MV-4-11 (cell line): Measurements from ENCODE around the gene DDC.
"Not testable (repeated sequence)": the region's sequence is repeated elsewhere in the genome, so short reads cannot be mapped to it uniquely, and the experiment has no call there.

Source experiments
- DNase-seq: peaks from one replicate; lab custom pipeline; 2025; lab: John Stamatoyannopoulos, UW

Gene DDC

DNA sequence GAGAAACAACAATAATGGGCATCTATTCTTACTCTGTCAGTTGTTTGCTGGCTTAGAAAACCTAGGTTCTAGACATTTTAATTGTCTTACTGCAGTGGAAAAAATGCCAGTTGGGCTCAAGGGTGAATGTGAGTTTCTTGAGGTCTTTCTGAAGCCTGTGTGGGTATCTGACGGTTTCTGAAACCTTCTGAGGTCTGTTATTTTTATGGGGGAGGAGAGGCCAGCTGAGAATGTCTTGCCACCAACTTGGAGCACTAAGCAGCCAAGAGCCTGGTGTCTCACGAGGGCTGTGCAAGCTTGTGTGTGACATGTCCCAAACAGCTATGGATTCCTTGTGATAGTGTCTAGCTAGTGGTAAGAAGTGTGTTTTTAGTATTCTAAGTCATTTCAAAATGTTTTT lies 24.2 kb upstream of the DDC start:
- DNase-seq, result no peak

DNA sequence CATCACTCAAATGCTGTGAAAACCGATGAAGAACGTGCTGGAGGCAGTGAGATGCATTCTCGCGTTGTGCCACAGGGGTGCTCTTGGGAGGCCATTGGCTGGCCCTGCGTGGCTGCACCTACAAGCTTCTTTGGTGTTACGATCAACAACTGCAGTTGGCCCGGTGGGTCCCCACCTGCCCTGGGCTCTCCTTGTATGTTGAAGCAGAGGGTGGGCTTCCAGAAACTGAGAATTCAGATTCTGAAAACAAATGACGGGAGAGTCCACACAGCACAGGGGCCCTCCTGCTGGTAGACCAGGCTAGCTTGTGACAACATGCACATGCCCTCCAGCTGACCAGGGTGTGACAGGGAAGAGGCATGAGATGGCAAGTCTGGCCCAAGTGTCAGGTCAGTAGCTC lies 23.7 kb upstream of the DDC start:
- no peak for DNase-seq

DNA sequence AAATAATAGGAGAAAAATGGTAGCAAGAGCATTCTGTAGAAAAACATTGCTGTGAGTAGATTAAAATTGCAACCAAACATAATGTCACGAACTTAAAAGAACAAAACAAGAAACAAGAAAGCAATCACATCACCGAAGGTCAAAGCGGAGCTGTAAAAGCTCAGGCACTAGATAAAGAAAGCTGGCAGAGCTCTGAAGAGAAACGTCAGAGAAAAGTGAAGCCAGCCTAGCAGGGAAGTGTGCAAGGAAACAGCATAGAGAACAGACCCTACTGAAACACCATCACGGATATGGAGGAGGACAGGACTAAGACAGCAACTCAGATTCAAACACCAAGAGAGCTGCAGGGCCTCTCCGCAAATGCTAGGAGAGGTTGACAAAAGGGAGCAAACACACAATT lies 22.5 kb upstream of the DDC start:
- DNase-seq, result no peak

DNA sequence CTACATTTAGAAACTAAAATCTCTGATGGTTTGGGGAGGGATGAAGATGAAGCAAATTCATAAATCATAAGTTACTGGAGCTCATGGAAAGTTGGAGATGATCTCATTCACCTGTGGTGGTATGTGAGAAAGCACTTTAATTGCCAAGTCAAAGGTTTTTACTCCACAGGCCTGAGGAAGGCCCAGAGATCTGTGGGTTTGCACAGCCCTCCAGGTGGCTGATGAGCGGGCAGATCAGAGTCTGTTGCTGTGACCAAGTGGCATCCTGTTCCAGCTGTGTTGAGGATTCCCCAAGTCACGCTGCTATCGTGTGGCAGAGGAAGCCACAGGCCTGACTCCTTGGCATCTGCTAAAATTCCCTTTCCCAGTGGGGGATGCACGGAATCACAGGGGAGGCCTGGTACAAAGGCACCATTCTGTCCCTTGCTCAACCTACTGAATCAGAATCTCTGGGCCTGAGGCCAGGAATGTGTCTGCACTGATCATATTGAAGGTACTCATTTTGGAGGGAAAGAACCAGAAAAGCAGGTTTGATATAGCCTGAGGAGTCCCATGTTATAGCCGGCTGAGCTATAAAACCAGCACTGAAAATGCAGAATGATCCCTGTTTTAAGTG lies 19.7 kb upstream of the DDC start:
- no peak for DNase-seq

DNA sequence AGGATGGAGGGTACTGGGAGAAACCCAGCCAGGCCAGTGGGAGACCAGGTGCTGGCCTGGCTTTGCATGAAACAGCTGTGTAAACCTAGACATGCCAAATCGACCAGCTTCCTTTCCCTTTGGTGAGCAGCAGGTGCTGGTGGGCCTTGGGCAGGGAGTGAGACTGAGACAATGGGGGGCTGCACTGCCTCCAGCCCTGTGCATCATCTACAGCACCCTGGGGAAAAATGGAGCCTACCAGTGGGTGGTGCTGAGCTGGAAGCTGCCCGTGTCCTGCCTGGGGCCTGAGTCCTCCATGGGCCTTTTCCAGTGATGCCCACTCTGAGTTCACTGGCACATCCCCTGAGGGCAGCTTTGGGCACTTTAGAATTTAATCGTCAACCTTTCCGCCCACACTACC lies 19.2 kb upstream of the DDC start:
- DNase-seq, result no peak

DNA sequence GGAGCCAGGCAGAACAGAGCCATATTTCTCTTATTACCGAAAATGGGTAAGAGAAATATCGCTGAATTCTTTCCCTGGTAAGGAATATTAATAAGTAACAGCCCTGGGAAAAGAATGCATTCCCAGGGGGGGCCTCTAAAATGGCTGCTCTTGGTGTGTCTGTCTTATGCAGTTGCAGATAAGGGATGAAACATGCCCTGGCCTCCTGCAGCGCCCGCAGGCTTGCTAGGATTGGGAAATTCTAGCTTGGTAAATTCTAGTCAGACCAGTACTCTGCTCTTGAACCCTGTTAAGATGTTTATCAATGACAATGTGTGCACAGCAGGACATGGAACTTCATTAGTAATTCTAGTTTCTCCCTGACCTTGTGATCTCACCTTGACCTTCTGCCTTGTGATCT lies 18.1 kb upstream of the DDC start:
- DNase-seq, result not testable (repeated sequence)

DNA sequence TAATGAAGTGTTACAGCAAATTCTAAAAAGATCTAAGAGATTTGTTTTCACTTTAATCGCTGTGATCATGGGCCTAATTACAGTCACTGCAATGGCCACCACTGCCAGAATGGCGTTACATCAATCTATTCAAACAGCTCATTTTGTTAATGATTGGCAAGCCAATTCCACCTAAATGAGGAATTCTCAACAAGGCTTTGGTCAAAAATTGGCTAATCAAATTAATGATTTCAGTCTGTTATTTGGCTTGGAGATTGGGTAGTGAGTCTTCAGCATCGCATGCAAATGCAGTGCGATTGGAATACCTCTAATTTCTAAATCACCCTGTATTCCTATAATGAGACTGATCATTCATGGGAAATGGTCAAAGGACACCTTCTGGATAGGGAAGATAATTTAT lies 17.1 kb upstream of the DDC start:
- not testable (repeated sequence) for DNase-seq

DNA sequence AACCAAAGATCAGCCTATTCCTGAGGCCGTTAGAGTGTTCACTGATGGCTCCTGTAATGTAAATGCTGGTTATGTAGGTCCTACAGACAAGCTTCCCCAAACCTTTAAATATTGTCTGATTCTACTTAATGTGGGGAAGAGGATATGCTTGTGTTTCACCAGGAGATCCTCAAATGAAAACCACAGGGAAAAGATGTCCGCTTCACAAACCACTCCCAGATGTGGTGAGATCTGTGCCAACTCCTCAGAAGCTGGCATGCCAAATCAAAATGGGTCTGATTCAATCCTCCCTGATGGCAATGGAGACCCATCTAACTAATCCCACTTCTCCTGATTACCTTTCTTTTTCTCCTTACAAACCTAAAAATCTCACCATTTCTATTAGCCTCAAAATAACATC lies 15.5 kb upstream of the DDC start:
- not testable (repeated sequence) for DNase-seq

DNA sequence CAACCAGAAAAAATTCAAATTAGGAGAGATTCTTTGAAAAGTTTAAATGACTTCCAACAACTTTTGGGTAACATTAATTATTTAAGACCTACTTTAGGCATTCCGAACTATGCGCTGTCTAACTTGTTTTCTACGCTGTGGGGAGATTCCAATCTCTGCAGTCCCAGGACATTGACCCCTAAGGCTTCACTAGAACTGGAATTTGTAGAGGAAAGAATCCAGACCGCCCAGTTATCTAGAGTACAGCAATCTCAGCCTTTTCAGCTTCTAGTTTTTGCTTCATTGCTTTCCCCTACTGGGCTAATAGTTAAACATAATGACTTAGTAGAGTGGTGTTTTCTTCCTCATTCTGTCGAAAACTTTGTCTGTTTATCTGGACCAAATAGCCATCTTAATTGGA lies 14.9 kb upstream of the DDC start:
- DNase-seq, result no peak

DNA sequence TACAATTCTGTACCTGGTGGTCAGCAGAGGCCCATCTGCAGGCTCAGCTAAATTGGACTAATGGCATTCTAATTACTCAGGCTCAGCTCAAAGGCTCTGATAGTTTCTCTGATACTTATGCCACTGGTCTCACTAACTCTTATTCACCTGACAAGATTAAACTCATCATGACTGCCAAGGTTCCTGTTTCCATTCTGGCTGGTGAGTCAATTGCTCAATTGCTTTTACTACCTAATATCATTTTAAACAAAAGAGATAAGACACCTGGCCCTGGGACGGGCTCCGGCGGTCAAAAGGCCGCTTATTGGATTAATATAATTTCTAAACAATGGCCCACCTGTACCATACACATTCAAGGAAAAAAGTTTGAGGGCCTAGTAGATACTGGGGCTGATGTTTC lies 12.9 kb upstream of the DDC start:
- DNase-seq, result not testable (repeated sequence)

DNA sequence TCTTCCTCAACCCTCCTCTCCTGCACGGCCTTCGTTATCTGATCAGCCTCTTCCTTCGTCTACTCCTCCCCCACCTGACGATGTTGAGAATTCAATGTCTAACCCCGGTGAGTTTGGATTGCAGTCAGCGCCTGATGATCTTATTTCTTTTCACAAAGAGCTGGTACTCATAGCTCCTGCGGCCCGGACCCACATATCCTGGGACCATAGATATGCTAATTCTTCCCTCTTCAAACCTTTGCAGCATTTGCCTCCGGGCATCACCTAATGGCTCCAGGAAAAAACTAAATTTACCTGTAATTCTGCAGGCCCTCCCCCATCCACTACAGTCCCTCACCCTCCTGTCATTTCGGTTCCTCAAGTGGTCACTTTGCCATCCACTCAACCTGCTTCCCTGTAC lies 12.4 kb upstream of the DDC start:
- DNase-seq, result no peak

DNA sequence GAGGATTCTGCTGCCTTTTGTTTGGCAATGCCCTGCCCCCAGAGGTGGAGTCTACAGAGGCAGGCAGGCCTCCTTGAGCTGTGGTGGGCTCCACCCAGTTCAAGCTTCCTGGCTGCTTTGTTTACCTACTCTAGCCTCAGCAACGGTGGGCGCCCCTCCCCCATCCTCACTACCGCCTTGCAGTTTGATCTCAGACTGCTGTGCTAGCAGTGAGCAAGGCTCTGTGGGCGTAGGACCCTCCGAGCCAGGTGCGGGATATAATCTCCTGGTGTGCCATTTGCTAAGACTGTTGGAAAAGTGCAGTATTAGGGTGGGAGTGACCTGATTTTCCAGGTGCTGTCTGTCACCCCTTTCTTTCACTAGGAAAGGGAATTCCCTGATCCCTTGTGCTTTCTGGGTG lies 11.2 kb upstream of the DDC start:
- not testable (repeated sequence) for DNase-seq

DNA sequence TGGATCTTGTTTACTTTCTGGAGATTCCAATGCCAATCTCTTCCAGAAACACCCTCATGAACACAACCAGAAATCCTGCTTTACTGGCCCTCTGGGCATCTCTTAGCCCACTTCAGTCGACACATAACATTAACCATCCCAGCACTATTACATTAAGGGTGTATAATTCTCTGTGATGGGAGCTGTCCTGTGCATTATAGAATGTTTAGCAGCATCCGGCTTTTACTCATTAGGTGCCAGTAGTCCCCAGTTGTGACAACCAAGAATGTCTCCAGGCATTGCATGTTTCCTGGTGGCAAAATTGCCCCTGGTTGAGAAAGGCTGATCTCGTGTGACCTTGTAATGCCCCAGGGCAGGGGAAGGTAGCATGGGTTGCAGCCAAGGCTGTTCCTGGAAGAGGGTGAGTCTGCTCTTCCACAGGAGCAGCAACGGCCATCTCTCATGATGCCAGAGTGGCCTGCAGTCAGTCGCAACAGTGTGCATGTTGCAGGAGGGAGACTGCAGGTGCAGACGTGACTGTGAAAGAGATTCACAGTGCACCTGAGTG lies 2.6 kb upstream of the DDC start:
- no peak for DNase-seq

DNA sequence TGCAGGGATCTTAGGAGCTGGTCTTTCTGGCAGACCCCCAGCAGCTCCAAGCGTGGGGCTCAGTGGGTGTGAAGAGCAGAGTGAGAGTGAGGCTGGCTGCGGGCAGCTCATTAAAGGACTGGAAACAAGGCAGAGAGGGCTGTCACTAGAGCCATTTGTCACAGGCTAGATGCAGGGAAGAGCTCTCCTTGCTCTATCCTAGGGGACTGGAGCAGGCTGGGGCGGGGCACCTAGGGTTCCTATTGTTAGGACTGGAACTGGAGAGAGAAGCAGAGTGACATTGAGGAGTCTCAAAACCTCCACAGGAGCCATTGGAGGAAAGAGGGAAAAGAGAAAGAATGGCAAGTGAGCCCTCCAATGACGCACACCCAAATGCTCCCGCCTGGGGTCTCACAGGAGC lies 772 bp upstream of the DDC start:
- no peak for DNase-seq

DNA sequence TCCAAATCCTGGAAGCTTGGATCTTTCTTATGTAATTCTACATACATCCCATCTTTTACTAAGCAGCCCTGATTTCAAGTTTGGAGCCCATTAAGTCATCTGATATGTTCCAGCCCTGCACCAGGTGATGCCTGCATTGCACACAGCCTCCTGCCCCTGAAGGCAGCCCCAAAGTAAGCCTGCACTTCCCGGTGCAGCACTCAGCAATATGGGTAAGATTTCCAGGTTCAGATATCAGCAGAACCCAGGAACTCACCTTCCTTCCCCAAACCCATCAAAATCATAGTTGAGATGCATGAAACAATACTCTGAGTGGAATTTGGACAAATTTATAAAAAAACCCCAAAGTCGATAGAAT lies 333 bp upstream of the DDC start:
- DNase-seq, result no peak

DNA sequence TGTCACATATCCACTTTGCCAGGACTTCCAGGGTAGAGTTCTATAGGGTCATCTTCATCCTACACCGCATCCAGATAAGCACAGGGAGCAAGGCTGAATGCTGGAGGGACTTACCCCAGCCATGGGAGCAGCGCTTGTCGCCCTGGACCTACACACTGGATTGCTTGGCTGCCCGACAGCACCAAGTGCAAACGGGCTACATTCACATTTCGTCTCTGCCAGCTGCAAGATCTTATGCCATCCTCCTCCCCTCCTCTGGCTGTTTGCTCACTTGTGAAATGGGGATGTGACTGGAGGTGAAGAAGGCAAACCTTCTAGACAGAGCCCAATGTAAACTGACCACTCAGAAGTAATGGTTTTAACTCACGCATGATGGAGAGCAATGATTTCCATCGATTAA lies 1.0 kb downstream of the DDC start:
- DNase-seq, result no peak

DNA sequence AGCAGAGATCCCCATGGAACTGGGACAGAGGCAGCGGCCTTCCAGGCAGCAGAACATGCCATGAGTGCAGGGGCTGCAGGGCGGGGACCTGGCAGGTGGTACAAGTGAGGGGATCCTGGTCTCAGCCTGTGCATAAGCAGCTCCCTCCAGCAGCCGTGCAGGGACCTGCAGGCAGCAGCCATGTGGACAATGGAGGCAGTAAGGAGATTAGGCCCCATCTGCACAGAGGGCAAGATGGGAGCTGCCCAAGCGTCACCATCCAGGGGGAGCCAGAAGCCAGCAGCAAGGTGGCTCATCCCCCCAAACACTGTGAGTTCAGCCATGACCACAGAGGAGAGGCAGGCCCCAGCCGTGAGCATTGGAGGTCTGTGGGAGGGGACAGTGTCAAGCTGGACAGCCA lies 3.1 kb downstream of the DDC start:
- no peak for DNase-seq

DNA sequence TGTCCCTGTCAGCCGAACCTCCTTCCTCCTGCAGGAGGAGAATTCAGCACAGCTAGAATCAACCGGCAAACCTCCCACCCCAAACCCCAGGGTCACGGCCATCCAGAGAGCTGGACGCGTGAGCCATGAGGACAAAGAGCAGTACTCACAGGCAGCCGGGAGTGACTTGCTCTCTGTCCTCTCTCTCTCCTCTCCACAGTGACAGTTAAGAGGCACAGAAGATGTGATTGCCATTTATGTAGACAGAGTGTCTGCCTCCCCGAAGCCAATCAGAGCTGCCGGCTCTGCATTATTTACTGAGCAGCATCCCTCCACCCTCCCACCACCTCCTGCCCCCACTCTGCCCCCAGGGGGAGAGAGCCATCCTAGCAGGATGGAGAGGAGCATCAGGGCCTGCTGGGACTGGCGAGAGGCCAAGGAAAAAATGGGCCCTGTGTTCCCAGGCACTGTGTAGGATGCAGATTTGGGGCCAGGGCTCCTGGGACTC lies 4.3 kb downstream of the DDC start:
- DNase-seq, result no peak

DNA sequence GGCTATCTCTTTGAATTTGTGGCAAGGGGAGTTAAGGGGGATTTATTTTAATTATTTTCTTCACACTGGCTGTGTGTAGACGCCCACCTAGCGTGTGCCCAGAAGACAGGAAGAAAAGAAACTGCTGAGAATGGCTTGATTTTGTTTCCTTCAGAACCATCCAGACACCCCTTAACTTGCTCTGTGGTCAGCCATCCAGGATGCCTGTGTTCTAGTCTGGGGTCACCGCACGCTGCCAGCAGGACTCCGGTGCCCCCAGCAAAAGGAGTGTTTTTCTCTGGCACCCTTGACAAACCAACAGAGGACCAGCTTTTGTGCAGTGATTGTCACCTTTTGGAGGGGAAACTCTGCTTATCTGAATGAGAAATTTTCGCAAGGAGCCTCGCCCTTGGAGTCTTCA lies 5.3 kb downstream of the DDC start:
- DNase-seq, result no peak

DNA sequence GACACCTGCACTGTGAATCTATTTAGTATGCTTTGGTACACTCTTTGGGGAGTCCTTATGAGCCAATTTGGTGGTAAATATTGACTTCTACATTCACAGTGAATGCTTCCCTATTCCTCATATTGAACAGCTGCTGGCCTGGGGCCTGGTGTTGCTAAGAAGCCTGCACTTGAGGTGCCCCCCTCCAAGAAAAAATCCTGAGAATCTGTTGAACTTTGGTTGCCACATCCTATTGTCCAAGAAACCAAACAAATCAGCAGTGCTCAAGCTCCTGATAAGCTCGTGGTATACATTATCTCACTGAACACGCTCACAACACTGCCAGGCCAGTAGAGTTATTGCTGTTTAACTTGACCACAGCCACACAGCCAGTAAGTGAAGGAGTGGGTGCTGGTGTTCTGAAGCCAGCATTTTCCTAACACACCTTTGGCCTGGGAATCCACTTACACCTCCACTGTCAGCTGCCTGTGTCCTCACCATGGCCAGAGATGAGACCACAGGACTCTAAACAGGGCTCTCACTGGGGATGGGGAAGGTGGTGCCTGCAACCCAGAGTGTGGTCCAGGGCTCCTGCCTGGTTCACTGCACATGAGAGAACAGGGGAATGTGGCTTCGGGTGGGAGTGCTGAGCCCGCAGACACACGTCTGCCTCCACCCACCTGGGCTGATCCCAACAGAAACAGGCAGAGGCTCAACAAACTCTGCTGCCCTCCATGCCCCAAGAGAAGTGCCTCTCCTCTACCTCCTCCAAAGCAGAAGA lies 6.7 kb downstream of the DDC start:
- no peak for DNase-seq

DNA sequence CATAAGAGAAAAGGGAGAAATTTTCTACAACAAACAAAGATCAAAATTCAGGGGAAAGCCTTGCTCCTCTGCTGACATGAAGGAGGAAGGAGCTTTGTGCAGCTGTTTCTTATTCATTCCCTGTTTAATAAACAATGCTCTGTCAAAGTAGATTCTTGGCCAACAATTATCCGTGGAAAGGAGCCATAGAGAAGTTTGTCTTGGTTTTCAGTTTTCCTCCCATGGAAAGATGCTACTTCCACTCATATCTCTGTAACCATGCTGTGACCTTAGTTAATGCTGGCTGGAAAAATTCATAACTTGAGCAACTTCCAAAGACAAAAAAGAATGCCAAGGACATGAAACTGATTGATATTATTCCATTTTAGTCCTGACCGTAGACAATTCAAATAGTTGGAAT lies 8.1 kb downstream of the DDC start:
- no peak for DNase-seq

DNA sequence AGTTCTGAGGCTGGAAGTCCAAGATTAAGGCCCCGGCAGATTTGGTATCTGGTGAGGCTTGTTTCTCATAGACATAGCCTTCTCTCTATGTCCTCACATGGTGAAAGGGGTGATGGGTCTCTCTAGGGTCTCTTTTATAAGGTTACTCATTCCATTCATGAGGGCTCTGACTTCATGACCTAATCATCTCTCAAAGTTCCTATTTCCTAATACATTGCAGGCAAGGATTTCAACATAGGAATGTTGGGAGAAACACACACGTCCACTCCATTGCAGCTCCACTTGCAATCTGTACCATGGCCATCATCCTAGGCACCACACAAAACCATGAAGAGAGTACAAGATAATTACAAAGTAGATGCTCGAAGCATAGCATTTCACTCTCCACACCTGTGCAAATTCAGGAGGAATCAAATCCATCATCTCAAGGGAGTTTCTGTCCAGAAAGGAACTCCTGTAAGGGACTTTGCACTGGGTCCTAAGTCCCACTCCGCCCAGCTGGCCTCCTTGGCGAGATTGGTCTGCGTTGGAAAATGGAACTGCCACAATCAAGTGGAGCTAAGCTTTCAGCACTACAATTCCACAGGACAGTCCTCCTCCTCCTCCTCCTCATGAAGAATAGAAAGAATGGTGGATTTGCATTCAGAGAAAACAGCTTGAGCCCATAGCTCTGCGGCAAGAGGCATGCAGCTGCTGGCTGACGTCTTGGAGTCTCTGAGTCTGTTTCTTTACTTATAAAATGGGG lies 8.8 kb downstream of the DDC start:
- no peak for DNase-seq

DNA sequence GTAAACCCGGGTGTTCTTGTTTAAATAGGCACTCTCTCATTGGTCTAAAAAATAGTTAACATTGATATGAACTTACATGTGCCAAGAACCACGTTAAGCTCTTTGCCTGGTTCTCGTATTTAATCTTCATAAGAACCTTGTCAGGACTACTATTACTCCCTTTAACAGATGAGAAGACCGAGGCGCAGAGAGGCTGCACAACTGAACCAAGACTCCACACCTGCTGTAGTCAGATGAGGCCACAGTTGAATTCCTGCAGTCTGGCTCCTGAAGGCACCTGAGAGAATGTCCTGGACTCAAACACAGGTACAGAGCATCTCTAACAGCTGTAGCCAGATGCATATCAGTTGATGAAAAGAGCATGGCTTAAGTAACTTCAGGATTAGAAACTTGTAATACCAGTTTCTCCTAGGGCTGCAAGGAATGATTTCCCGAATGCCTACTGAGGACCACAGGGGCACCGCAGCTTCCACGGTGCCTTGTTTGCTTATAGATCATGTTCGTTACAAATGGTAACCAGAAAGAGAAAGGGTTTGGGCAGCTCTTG lies 9.5 kb downstream of the DDC start:
- no peak for DNase-seq
